GM19193 (cell line): Measurements from ENCODE around the gene APH1B.

Experiments
- POLR2A ChIP-seq: IDR thresholded peaks from 4 replicates; pipeline ENCODE4 v1.6.1; 2011; ENCODE audit not compliant: insufficient read depth, insufficient read length; ENCODE audit errors: extremely low read depth

The APH1B gene

DNA sequence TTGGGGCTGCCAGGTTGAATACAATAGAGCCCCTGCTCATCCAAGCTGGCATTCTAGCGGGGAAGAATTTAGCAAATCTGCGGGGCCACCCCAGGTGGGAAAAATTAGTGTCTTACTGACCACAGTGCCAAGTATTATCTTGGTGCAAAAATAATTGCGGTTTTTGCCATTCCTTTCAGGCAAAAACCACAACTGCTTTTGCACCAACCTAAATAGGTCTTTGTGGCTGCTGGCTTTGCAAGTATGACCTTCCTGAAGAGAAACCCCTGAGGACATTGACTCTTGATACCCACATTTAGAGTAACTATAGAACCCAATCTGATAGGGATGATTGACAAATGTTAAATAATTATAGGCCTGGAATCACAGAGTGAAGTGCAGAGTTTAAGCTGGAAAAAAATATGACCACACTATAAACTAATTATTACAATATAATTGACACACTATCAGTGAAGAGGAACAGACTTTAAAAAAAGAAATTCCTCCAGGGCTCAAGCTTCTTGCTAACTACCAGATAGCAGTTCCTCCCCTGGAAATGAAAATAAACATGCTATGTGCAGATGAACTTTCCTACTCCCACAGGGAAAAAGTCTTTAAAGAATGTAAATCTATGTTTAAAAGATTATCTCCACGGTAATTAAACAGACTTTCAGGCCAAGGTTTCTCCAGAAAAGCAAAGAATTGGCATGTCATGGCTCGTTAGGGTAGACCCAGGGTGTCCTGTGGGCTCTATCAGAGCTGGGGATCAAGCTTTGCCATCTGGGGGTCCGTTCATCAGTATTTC lies 69.9 kb downstream of the APH1B start:
- no peak for TF ChIP-seq POLR2A

DNA sequence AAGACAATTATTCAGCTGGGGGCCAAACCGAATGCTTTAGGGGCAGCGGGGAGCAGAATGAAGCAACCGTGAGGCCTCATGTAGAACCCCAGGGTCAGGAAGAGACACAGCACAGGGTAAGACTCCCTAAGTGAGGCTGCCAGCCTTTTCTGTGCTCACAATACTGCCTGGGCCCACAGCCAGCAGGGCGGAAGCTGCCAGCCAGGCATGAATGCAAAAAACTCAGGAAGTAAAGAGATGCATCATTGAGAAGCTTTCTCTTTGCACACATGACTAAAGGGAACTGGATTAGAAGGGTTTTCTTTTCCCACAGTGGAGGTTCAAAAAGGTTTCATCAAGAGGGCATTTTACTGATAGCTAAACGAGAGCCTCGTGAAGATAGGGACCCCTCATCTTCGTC lies 71.0 kb downstream of the APH1B start:
- TF ChIP-seq POLR2A = no peak

DNA sequence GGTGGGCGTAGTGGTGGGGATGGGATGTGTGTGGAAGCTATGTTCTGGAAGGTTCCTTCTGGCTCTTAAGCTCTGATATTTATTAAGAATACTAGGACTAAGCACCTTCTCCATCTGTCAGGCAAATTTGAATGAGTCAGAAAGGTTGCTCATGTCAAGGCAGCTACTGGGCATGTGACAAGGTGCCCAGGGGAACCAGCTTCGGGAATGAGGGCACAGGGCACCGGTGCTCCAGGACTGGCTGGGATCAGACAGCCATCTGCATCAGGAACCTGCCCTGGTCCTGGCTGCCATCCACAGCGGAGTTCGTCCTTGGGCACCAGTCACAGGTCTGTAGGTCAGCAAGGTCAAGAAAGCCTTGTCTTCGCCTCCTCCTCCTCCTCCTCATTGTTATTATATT lies 71.8 kb downstream of the APH1B start:
- no peak for TF ChIP-seq POLR2A

DNA sequence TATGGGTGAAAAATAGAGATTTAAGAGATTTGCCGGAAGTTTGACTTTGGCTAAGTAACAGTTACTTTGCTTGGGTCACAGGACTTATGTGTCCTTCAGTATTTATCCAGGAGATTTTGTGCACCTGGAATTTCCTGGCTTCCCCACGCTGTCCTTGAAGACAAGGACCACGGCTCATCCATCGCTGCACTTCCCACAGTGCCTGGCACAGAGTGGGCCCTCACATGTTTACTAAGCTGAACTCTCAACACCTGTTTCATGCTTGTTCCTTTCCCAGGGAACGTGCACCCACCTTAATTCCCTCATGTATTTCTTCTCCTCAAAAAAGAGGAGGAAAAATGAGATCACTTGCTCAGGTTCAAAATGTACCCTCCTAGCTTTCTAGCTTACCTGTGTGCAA lies 72.2 kb downstream of the APH1B start:
- no peak for TF ChIP-seq POLR2A

DNA sequence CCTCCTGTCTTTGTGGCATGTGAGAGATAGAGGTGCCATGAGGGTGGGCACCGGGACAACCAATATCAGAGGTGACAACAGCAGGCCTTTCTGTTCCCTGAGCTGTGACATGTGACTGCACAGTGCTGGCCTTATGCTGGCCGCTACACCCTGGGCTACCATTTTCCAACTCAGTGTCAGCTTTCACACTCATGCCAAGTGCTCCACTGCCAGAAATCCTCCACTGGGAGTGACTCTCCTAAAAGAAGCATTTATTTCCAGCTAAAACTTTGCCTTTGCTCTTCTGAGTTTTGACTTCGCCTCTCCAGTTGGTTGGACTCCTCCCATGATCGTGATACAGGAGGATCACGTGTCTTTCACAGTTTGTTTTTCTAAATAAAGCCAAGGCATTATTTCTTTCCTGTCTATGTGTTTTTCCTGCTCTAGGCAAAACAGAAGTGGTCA lies 72.8 kb downstream of the APH1B start:
- no peak for TF ChIP-seq POLR2A

DNA sequence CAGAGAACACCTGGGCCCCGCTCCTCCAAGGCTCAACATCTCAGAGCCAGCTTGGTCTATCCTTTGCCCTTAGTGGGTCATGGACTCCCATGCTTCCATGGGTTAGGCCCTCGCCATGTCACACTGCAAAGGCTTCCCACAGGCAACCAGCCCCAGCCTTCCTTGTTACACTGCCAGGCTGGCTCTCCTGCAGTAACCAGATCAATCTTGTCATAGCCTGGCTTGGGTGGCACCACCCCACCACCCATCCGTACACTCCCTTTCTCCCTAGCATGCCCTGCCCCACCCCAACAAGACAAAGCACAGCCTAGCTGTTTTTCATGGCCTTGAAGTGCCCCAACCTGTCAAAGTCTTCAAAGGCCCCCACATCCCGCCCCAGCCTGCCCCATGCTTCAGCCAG lies 73.8 kb downstream of the APH1B start:
- no peak for TF ChIP-seq POLR2A

DNA sequence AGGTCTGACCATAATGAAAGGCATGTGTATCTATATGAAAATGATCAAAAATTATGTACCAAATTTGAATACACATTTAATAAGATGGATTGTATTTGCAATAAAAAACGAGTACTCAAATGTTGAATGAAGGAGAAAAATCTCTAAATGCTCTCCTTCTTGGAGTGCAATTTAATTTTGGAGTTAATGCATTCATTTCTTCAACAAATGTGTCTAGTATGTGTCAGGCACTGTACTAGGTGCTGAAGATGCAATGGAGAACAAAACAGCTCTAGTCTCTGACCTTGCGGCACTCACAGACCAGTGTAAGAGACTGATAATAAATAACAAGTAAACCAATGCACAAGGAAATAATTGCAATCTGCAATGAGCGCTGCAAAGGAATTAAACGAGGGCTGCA lies 75.4 kb downstream of the APH1B start:
- TF ChIP-seq POLR2A = no peak

DNA sequence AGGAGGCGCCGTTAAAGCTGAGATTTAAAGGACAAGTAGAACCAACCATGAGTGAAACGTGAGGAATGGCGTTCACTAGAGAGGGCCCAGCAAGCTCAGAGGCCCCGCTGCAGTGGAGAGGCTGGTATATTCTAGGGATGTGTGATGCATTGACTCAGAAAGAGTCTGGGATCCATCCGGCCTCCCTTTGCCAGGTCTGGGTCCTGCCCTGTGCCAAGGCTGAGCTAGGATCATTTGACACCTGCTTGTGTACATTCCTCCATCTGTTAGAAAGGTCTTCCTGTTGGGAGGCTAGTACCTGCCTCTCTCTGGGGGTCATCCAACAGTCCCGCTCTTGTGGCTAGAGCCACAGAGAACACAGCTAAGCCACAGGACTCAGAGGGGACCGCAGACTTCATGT lies 75.9 kb downstream of the APH1B start:
- TF ChIP-seq POLR2A = no peak

DNA sequence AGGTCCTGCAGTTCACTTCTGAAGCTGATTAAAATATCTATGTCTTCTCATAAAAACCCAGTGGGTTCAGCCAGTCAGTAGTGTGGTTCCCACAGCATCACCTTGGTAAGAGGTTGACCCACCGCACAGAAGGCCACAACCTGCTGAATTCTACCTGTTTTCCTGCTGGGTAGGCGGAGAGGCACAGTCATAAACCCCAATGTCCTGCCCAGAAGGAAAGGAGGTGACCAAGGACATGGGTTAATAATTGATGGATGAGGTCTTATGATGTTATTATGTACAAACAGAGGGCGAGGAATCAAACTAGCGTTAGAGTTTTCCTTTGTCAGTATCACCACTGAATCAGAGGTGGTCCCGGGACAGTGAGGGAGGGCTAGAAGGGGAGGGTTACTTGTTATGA lies 76.5 kb downstream of the APH1B start:
- no peak for TF ChIP-seq POLR2A

DNA sequence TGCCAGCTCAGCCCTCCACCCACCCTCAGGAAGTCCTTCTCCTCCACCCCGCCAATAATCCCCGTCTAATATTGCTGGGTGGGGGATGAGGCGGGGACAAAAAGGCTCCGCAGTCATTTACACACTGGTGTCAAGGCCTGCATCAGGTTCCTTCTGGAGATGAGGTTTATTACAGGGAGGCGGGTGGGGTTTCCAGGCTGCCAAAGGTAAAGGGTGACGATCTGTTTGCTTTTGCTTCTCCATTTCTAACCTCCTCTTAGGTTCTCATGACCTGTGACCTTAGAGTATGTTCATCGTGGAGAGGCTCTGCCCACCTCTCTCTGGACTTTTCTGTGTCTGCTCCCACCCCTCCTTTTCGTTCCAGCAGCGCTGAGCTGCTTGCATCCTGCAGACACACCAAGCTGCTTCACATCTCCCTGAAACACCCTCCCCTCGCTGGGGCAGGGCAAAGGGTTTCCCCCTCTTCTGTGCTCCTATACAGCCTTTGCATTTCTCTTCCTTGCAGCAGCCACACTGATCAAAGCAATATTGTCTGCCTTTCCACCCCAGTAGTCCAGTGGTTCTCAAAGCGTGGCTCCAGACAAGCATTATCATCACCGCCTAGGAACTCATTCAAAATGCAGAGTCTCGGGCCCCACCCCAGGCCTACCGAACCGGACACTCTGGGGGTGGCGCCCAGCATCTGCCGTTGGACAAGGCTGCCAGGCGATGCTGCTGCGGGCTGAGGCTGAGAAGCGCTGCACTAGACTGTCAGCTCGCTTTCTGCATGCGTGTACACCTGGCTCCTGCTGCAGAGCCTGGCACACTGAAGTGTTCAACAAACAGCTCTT lies 77.6 kb downstream of the APH1B start:
- TF ChIP-seq POLR2A = no peak

DNA sequence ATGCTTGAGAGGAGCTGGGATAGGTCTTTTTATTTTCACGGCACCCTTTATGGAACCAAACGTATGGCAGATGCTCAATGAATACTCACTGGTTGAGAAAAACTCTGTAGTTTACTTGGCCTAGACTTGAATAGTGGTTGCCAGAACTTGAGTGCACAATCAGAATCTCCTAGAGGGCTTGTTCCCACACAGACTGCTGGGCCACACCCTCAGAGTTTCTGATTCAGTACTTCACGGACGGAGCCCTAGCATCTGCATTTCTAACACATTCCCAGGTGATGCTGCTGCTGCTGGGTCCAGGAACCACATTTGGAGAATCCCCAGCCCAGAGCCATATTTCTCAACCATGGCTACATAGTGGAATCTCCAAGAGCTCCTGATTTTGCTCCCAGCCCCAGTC lies 79.7 kb downstream of the APH1B start:
- TF ChIP-seq POLR2A = no peak

DNA sequence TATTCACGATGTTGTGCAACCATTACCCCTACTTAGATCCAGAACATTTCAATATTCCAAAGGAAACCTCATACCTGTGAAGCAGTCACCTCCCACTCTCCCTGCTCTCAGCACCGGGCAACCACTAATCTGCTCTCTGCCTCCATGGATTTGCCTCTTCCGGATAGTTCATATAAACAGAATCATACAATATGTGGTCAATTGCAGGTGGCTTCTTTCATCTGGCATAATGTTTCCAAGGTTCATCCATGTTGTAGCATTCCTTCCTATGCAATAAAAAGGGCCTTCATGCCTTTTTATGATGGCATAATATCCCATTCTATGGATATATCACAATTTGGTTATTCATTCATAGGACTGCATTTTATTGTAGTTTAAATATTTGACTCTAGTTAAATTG lies 80.3 kb downstream of the APH1B start:
- TF ChIP-seq POLR2A = no peak

DNA sequence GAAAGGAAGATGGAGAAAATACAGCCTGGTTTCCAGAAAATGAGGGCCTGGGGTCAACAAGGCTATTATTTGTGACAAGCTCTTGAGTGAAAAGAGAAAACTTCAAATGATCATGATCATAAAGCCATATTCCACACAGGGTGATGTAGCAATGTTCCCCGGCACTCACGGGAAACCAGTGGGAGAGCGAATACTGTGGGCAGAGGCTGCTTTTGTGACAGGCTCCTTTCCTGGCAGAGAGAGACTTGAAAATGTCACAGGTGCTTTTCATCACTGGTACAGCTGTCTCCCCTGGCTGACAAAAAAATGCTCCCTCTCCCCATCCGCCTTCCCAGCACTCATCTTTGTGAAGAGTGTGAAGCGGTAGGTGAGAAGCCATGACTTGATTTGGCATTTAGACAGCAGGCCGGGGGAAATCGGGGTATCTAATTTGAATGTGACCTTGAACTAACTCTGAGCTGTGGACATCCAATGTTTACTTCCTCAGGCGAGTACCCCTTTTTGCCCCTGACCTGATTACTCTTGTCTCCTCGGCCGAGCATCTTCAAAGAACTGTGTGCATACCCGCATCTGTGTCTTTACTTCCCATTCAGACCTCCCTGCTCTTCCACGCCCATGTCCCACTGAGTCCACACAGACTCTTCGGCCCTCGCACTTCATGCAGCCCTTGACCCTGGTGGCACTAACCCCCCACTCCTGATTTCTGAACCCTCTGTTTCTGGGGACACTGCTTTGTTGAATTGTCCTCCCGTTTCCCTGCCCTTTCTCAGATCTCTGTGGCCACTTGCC lies 81.0 kb downstream of the APH1B start:
- TF ChIP-seq POLR2A = no peak
